NK-92 (cell line): ENCODE data around the gene PRM1.

Experiments used
- DNase-seq: peaks from one replicate; lab custom pipeline; 2025; ENCODE audit not compliant: unreplicated experiment; lab: John Stamatoyannopoulos, UW

PRM1 gene

GRCh38 chr16:11239644-11240632 lies 41.2 kb downstream of the PRM1 start:
- DNase-seq, result no peak

DNA sequence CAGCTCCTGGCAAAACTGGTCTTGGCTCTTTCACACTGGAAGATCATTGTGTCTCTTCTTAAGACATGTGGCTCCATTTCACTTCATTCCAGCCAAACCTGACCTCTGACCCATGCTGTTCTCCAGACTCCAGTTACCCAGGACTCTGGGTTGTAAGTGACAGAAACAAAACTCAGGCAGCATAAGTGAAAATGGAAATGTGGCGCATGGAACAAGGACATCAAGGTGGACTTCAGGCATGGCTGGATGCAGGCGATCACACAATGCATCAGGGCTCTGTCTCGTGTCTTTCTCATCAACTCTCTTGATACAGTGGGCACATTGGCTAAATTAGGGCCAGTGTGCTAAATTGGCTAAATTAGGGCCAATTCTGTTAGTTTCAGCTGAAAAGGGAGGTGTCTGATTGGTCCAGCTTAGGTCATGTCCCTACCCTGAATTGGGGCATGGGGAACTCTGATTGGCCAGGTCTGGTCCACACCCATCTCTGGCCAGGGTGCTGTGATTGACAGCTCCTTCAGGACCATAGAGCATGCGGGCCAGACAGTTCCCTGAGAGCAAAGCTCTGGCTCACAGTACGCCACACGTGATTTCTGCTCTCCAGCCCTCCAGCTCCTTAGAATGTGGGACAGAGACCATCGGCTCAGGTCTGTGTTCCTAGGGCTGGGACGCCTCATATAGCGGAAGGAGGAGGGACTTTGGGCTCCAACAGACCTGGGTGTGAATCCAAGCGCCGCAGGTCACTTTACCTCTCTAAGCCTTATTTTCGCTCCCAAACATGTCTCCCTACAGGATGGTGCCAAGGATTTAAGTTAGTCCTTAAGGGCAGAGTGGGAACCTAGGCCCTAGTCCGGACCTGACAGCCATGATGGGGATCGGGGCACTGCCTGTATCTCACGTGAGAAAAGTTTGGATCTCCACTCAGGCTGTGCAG lies 42.6 kb downstream of the PRM1 start:
- no peak for DNase-seq

- DNase-seq, result no peak
Measured at GRCh38 chr16:11236461-11237254, 44.5 kb downstream of the PRM1 start.

GRCh38 chr16:11235703-11235991 lies 45.5 kb downstream of the PRM1 start:
- DNase-seq, result no peak

DNA sequence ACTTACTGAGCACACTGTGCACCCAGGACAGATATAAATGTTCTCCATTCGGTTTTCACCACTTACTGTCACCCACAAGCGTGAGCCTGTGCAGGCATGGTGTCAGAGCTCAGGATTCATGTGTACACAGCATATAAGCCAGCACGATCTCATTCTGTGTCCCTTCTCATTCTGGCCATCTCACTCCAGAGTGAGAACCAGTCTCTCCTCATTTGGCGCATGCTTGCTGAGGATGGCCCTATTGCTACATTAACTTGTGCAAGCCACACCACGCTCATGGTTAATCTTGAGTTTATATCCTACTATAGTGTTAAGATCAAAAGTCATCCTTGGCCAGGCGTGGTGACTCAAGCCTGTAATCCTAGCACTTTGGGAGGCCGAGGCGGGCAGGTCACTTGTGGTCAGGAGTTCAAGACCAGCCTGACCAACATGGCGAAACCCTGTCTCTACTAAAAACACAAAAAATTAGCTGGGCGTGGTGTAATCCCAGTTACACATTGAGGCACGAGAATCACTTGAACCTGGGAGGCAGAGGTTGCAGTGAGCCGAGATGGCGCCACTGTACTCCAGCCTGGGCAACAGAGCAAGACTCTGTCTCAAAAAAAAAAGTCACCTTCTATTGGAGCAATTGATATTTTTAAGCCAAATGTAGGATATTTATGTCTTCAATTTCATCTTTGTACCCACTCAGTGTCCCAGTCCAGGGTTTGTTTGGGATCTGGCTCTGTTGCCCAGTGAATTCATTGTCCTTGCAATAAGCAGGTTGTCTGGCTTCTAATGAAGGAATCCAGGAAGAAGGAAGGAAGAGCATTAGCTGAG lies 46.0 kb downstream of the PRM1 start:
- DNase-seq, result no peak

- DNase-seq, result no peak
Measured at GRCh38 chr16:11233727-11234376, 47.3 kb downstream of the PRM1 start.

GRCh38 chr16:11232852-11233726 lies 48.0 kb downstream of the PRM1 start:
- no peak for DNase-seq

DNA sequence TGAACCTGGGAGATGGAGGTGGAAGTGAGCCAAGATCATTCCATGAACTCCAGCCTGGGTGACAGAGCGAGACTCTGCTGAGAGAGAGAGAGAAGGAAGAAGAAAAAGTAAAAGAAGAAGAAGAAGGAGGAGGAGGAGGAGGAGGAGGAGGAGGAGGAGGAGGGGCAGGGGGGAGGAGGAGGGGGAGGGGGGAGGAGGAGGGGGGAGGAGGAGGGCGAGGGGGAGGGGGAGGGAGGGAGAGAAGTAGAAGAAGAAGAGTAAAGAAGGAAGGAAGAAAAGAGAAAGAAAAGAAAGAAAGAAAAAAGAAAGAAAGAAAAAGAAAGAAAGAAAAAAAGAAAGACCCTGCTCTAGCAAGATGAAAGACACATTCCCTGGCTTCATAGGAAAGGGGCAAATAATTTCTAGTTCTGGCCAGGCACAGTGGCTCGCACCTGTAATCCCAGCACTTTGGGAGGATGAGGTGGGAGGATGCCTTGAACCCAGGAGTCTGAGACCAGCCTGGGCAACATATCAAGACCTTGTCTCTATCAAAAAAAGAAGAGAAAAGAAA lies 48.8 kb downstream of the PRM1 start:
- DNase-seq, result no peak

- DNase-seq, result no peak
Measured at GRCh38 chr16:11231367-11231970, 49.7 kb downstream of the PRM1 start.
